Measurements from ENCODE around the gene RCC2. TPM values are rescaled to one million over a fixed set of nuclear protein-coding genes. Genes with fewer than 3 reads are reported as not detected.

Gene RCC2
- total RNA-seq, 1 experiment from 2014 or later, result 473 TPM

DNA sequence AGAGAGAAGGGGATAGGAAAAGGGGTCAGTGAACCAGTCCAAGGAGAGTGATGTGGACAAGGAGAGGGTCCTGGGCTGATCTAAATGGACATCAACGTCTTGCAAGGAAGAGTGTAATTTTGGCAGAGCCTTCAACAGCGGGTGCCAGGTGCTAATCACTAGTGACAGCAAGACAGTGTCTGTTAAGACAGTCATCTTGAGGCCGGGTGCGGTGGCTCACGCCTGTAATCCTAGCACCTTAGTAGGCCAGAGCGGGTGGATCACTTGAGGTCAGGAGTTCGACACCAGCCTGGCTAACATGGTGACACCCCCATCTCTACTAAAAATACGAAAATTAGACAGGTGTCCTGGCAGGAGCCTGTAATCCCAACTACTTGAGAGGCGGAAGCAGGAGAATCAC is 79.7 kb downstream of the RCC2 start:
- WGBS (ENCODE audit: extremely low coverage, insufficient read length, low lambda C conversion rate), result no CpG with 5 or more reads among the region's 9 CpGs
- no peak overlapping the region for H2BK5ac ChIP-seq (ENCODE audit: insufficient read length, low read length)
- H2AFZ ChIP-seq (ENCODE audit: low read length), result no peak overlapping the region

More for the DNA sequence above, 79.7 kb downstream of the RCC2 start:
- H3T11ph ChIP-seq (ENCODE audit: low read length), result no peak overlapping the region
- H3K79me1 ChIP-seq (ENCODE audit: insufficient read depth, low read depth, low read length, poor library complexity, severe bottlenecking), result no peaks in the 10 kb centered on the region
- Mint-ChIP-seq H3K27ac (no peak overlapping the region), H3K9me3 (no peaks in the 10 kb centered on the region; a peak in 1 of 5 replicates), H3K27me3 (ENCODE audit: low read depth) (no peaks in the 10 kb centered on the region; the same call in 1 of the 2 replicates), H3K4me3 (no peak overlapping the region), H3K36me3 (ENCODE audit: insufficient read depth in 1 of 3, low read depth in 3 of 3) (no peaks in the 10 kb centered on the region), H3K4me1 (peaks cover 9 to 11% of the 10 kb centered on the region in 2 experiments; a peak in 3 of 4 replicates)
- no peak overlapping the region for H3K18ac ChIP-seq (ENCODE audit: insufficient read length, low read depth, low read length)
- H4K5ac ChIP-seq (ENCODE audit: insufficient read length, low read depth, low read length), result no peak overlapping the region
- no peaks in the 10 kb centered on the region for H3K4me1 ChIP-seq (ENCODE audit: insufficient read depth, low read length)
- H4K20me1 ChIP-seq (ENCODE audit: control insufficient read depth, insufficient read depth, insufficient read length), result no peaks in the 10 kb centered on the region
- no peaks in the 10 kb centered on the region for H3K23me2 ChIP-seq (ENCODE audit: insufficient read length, low read depth, low read length, poor library complexity, severe bottlenecking)
- no peak overlapping the region for H2BK12ac ChIP-seq (ENCODE audit: insufficient read length, low read depth, low read length)
- TF ChIP-seq, protein P1, sequence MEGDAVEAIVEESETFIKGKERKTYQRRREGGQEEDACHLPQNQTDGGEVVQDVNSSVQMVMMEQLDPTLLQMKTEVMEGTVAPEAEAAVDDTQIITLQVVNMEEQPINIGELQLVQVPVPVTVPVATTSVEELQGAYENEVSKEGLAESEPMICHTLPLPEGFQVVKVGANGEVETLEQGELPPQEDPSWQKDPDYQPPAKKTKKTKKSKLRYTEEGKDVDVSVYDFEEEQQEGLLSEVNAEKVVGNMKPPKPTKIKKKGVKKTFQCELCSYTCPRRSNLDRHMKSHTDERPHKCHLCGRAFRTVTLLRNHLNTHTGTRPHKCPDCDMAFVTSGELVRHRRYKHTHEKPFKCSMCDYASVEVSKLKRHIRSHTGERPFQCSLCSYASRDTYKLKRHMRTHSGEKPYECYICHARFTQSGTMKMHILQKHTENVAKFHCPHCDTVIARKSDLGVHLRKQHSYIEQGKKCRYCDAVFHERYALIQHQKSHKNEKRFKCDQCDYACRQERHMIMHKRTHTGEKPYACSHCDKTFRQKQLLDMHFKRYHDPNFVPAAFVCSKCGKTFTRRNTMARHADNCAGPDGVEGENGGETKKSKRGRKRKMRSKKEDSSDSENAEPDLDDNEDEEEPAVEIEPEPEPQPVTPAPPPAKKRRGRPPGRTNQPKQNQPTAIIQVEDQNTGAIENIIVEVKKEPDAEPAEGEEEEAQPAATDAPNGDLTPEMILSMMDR (conservative IDR thresholded peaks at IDR 0.05), result no peak
- H2BK20ac ChIP-seq (ENCODE audit: low read depth, low read length, poor library complexity, severe bottlenecking), result no peak overlapping the region
- H3K56ac ChIP-seq (ENCODE audit: insufficient read length, low read depth, low read length), result no peak overlapping the region
- no peak overlapping the region for H3K27ac ChIP-seq (ENCODE audit: insufficient read length, low read depth, low read length)
- H2AK5ac ChIP-seq (ENCODE audit: insufficient read length, low read length), result no peak overlapping the region
- H3K79me2 ChIP-seq (ENCODE audit: insufficient read depth, low read length), result no peaks in the 10 kb centered on the region
- H3K4me2 ChIP-seq (ENCODE audit: insufficient read depth, insufficient read length, low read length), result no peak overlapping the region
- no peak overlapping the region for H4K91ac ChIP-seq (ENCODE audit: insufficient read length, low read depth, low read length)
- H2BK120ac ChIP-seq (ENCODE audit: low read depth, low read length, poor library complexity, severe bottlenecking), result no peak overlapping the region
- H3K23ac ChIP-seq (ENCODE audit: insufficient read length, low read depth, low read length), result no peak overlapping the region
- no peak overlapping the region for H4K8ac ChIP-seq (replicated peaks; ENCODE audit: insufficient read length, low read depth, low read length)
- no peak overlapping the region for H3K9ac ChIP-seq (ENCODE audit: extremely low read depth, insufficient read length, low read length)
- H2BK15ac ChIP-seq (ENCODE audit: low read depth, low read length), result no peak overlapping the region
- H3K27me3 ChIP-seq (ENCODE audit: insufficient read depth, low read length), result no peaks in the 10 kb centered on the region
- H3K4ac ChIP-seq (ENCODE audit: low read depth, low read length), result no peak overlapping the region
- DNase-seq, result no peak
- H3K9me3 ChIP-seq (ENCODE audit: control insufficient read depth, low read depth, low read length), result no peaks in the 10 kb centered on the region
- H3K14ac ChIP-seq (ENCODE audit: insufficient read depth, low read length), result no peak overlapping the region
